ENCODE data around the gene SLC35G6. TPM values are rescaled to one million over a fixed set of nuclear protein-coding genes. Genes with fewer than 3 reads are reported as not detected.

SLC35G6 gene
- total RNA-seq, 1 donor from 2014 or later = not detected

DNA sequence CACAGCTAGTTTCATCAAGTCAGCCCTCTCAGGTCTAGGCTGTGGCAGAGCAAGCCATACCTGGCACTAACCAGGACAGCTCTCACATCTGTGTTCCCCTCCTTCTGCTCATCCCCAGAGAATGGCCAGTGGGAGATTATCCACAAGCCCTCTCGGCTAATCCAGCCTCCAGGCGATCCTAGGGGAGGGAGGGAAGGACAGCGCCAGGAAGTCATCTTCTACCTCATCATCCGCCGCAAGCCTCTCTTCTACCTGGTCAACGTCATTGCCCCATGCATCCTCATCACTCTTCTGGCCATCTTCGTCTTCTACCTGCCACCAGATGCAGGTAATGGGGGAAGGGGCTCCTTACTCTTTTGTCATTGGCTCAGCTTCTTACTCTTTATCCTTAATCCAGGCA is 32.8 kb upstream of the SLC35G6 start:
- ATAC-seq (no peak), DNase-seq (no peak)
- TF ChIP-seq CTCF (IDR thresholded peaks at IDR 0.05) = no peak
- H3K4me3 ChIP-seq = no peak overlapping the region
- peaks cover 25% of the 10 kb centered on the region for H3K27me3 ChIP-seq
- no peaks in the 10 kb centered on the region for H3K36me3 ChIP-seq
- peaks cover 4% of the 10 kb centered on the region for H3K4me1 ChIP-seq
- intact Hi-C loops (cut with DNase I) = no loop called here
- H3K9me3 ChIP-seq = no peaks in the 10 kb centered on the region
- no peak overlapping the region for H3K27ac ChIP-seq

GRCh38 chr17:7459961-7460545 is 21.2 kb upstream of the SLC35G6 start:
- Histone ChIP-seq H3K36me3 (peaks cover 29% of the 10 kb centered on the region), H3K9me3 (no peaks in the 10 kb centered on the region), H3K27me3 (no peaks in the 10 kb centered on the region), H3K4me3 (no peak overlapping the region), H3K27ac (no peak overlapping the region), H3K4me1 (peaks cover 3% of the 10 kb centered on the region)
- no peak for TF ChIP-seq CTCF (IDR thresholded peaks at IDR 0.05)
- intact Hi-C loops (cut with DNase I) = no loop called here
- DNase-seq (no peak), ATAC-seq (no peak)

DNA sequence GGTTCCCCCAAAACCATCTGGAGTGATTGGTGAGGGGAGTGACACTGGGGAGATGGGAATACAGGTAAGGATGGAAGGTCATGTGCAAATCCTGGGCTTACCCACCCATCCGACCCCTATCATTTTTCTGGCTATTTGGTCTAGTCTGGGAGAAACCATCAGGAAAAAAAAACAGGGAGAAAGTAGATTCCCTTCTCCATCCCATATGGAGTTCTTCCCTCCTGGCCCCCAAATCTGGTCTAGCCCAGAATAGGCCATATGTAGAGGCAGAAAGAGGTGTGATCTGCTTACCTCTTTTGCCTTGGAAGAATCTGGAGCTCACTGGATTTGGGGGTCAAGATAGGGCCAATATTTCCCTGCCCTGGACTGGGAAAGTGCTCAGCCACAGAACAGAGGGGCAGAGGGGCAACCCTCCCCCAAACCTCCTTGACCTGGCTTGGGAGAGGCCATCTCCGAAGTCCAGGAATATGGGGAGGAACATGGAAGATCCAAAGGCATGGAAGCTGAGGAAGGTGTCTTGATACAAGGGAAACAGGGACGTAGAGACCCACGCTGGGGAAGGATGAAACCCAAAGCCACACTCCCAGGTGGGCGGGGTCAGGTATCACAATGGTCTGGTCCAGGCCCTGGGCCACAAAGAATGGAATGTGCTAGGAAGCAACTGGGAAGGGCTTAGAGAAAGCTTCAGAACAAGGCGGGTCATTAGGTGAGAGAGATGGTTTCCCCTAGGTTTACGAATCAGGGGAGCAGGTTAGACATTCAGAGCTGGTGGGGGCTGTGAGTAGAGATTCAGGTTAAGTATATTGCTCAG is 20.2 kb upstream of the SLC35G6 start:
- no peak for TF ChIP-seq CTCF (IDR thresholded peaks at IDR 0.05)
- Histone ChIP-seq H3K4me1 (peaks cover 3% of the 10 kb centered on the region), H3K27ac (no peak overlapping the region), H3K9me3 (no peaks in the 10 kb centered on the region), H3K4me3 (no peak overlapping the region), H3K27me3 (no peaks in the 10 kb centered on the region), H3K36me3 (peaks cover 39% of the 10 kb centered on the region)
- DNase-seq = no peak
- peak; percentile 15 for ATAC-seq
- intact Hi-C loops (cut with DNase I) = no loop called here

DNA sequence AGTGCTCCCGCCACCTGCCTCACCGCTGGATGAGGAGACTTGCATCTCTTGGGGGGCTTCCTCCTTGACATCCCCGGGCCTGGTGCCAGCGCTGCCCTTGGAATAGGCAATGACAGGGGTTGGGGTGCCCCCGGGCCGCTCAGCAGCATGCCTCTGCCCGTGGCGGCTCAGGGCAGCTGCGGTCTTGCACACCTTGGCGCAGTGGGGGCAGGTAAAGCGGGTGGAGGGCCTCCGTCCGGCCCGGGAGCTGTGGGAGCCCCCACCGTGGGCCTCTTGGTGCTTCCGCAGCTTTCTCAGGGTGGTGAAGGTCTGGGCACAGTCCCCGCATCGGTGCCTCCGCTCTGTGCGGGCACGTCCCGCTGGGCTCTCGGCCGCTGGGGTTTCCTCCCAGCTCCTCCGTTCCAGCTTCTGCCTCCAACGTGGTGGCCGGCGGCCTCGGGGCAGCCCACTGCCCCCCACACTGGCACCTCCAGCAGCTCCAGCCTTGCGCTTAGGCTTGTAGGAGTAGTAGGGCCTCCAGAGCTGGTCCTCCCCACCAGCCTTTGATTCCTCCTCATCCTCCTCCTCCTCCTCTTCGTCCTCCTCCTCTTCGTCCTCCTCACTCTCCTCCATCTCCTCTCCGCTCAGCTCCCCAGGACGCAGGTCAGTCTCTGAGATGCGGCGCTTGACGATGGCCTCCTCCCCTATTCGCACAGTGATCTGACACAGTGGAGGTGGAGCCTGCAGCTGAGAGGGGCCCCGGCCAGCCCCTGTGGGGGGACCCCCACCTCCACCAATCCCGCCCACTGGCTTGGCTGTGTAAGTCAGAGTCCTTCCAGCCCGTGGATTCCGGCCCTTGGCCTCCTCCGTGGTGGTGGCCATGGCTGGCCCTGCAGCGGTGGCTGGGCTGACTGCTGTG is 18.5 kb upstream of the SLC35G6 start:
- Histone ChIP-seq H3K4me1 (peaks cover 4% of the 10 kb centered on the region), H3K27ac (no peak overlapping the region), H3K36me3 (peaks cover 41% of the 10 kb centered on the region), H3K4me3 (no peak overlapping the region), H3K27me3 (no peaks in the 10 kb centered on the region), H3K9me3 (no peaks in the 10 kb centered on the region)
- intact Hi-C loops (cut with DNase I) = no loop called here
- no peak for TF ChIP-seq CTCF (IDR thresholded peaks at IDR 0.05)
- DNase-seq (no peak), ATAC-seq (no peak)

GRCh38 chr17:7463372-7463846 is 17.8 kb upstream of the SLC35G6 start:
- Histone ChIP-seq H3K4me3 (no peak overlapping the region), H3K36me3 (peaks cover 41% of the 10 kb centered on the region), H3K4me1 (peaks cover 4% of the 10 kb centered on the region), H3K27me3 (no peaks in the 10 kb centered on the region), H3K9me3 (no peaks in the 10 kb centered on the region), H3K27ac (no peak overlapping the region)
- intact Hi-C loops (cut with DNase I) = no loop called here
- no peak for ATAC-seq
- no peak for DNase-seq
- no peak for TF ChIP-seq CTCF (IDR thresholded peaks at IDR 0.05)
